HepG2 (cell line): ENCODE data around the gene BACH1.

Source experiments
- CTCF ChIP-seq: sonication (generic); formaldehyde crosslinking; IDR thresholded peaks from 2 replicates; pipeline ENCODE4 v1.5.0; 2020; ENCODE audit warnings: mild to moderate bottlenecking, missing genetic modification reagents, moderate library complexity
- GABPA ChIP-seq, 2 experiments: IDR thresholded peaks; 2 replicates each; pipeline ENCODE4 v1.6.1; 2011 to 2016; ENCODE audit warnings: low read depth in 2 of 2, low read length in 1 of 2, missing biosample characterization in 1 of 2, missing genetic modification characterization in 1 of 2
- LCORL ChIP-seq, 2 experiments: fragments of 450-650 bp in 1 of 2; sonication (generic) in 1 of 2; formaldehyde crosslinking in 1 of 2; IDR thresholded peaks; 2 replicates each; pipeline versions ENCODE4 v1.5.0 to v1.6.1; 2017 to 2020; ENCODE audit warnings: antibody characterized with exemption in 1 of 2, missing genetic modification reagents in 1 of 2
- POLR2G ChIP-seq: fragments of 200-400 bp; formaldehyde crosslinking; IDR thresholded peaks from 2 replicates; pipeline ENCODE4 v1.6.1; 2018; ENCODE audit warnings: mild to moderate bottlenecking, low read depth, low read length, moderate library complexity
- RCOR2 ChIP-seq: IDR thresholded peaks from 2 replicates; pipeline ENCODE4 v1.6.1; 2016; ENCODE audit warnings: missing biosample characterization, missing genetic modification reagents
- TAF1 ChIP-seq: sonication (generic); formaldehyde crosslinking; IDR thresholded peaks from 2 replicates; pipeline ENCODE4 v1.4.0; 2020; ENCODE audit warnings: missing genetic modification reagents
- WIZ ChIP-seq: sonication (generic); formaldehyde crosslinking; IDR thresholded peaks from 2 replicates; pipeline ENCODE4 v1.5.1; 2020; ENCODE audit warnings: mild to moderate bottlenecking, missing genetic modification reagents
- ZBTB7A ChIP-seq: sonication (generic); formaldehyde crosslinking; IDR thresholded peaks from 2 replicates; pipeline ENCODE4 v1.8.0; 2022; ENCODE audit warnings: mild to moderate bottlenecking, missing genetic modification reagents
- ZNF816 ChIP-seq: sonication (generic); formaldehyde crosslinking; IDR thresholded peaks from 2 replicates; pipeline ENCODE4 v1.8.0; 2022; ENCODE audit warnings: missing genetic modification reagents, mild to moderate bottlenecking, borderline replicate concordance

GRCh38 chr21:29320031-29320430 is 21.3 kb downstream of the BACH1 start:
- TF ChIP-seq POLR2G (no peak), TAF1 (CRISPR knock-in tag) (no peak), GABPA (IDR thresholded peaks at IDR 0.05; ENCODE audit: low read depth, low read length) (no peak), GABPA (CRISPR knock-in tag; IDR thresholded peaks at IDR 0.05; ENCODE audit: low read depth) (no peak), ZBTB7A (CRISPR knock-in tag) (no peak), ZNF816 (CRISPR knock-in tag) (no peak), CTCF (no peak), LCORL (IDR thresholded peaks at IDR 0.05) (no peak), LCORL (CRISPR knock-in tag; IDR thresholded peaks at IDR 0.05) (no peak), RCOR2 (CRISPR knock-in tag) (no peak), WIZ (CRISPR knock-in tag) (no peak)
